Smooth muscle cell (in vitro differentiated cells): ENCODE data around the gene TMEM217. TPM values are rescaled to one million over a fixed set of nuclear protein-coding genes. Genes with fewer than 3 reads are reported as not detected.

ENCODE experiments used
- DNase-seq: peaks from one replicate; lab custom pipeline; 2025; ENCODE audit not compliant: unreplicated experiment; lab: John Stamatoyannopoulos, UW
- H2AFZ ChIP-seq: fragments of 200-600 bp; sonication (generic); 2 replicates; pipeline ENCODE4 v1.6.0; 2016; ENCODE audit warnings: antibody characterized with exemption, low read depth, mild to moderate bottlenecking
- H3F3A ChIP-seq: fragments of 200-600 bp; sonication (generic); 2 replicates; pipeline ENCODE4 v1.6.0; 2017; ENCODE audit warnings: antibody characterized with exemption, low read depth
- H3K27ac ChIP-seq: fragments of 200-600 bp; sonication (generic); 2 replicates; pipeline ENCODE4 v1.5.1; 2016; ENCODE audit warnings: low read depth, mild to moderate bottlenecking
- H3K27me3 ChIP-seq: fragments of 200-600 bp; sonication (generic); 2 replicates; pipeline ENCODE4 v1.6.1; 2016; ENCODE audit warnings: low read depth, mild to moderate bottlenecking
- H3K36me3 ChIP-seq: fragments of 200-600 bp; sonication (generic); 2 replicates; pipeline ENCODE4 v1.5.1; 2016; ENCODE audit warnings: low read depth
- H3K4me1 ChIP-seq: fragments of 200-600 bp; sonication (generic); 2 replicates; pipeline ENCODE4 v1.5.1; 2016; ENCODE audit warnings: low read depth
- H3K4me2 ChIP-seq: fragments of 200-600 bp; sonication (generic); 2 replicates; pipeline ENCODE4 v1.6.0; 2016; ENCODE audit warnings: mild to moderate bottlenecking
- H3K4me3 ChIP-seq: fragments of 200-600 bp; sonication (generic); 2 replicates; pipeline ENCODE4 v1.5.1; 2016; ENCODE audit warnings: mild to moderate bottlenecking
- H3K79me2 ChIP-seq: fragments of 200-600 bp; sonication (generic); 2 replicates; pipeline ENCODE4 v1.6.0; 2016; ENCODE audit warnings: low read depth, mild to moderate bottlenecking
- H3K9ac ChIP-seq: fragments of 200-600 bp; sonication (generic); 2 replicates; pipeline ENCODE4 v1.6.0; 2016; ENCODE audit warnings: low read depth
- H3K9me3 ChIP-seq: fragments of 200-600 bp; sonication (generic); replicated peaks from 2 replicates; pipeline ENCODE4 v1.5.1; 2016; ENCODE audit warnings: low read depth
- H4K20me1 ChIP-seq: fragments of 200-600 bp; sonication (generic); 2 replicates; pipeline ENCODE4 v1.6.0; 2016; ENCODE audit warnings: low read depth
- WGBS: methylation state at CpG from one replicate; pipeline ENCODE4 v1.1.7; 2016; ENCODE audit warnings: low lambda C conversion rate; 5-methylcytosine and 5-hydroxymethylcytosine counted together
- polyA plus RNA-seq: library from polyadenylated mRNA; unstranded; fragments of >200 nt; fragmentation: Nextera tagmentation; extraction: Ambion mirVana; gene quantifications from 2 replicates; pipeline ENCODE4 v1.2.1, GENCODE V29; 2016
- total RNA-seq: library from RNA; depleted of rRNA; stranded (reverse); fragments of >200 nt; gene quantifications from 2 replicates; pipeline ENCODE4 v1.2.3, GENCODE V29; 2014
- TF ChIP-seq, protein P1 (sequence below): fragments of 200-600 bp; sonication (generic); IDR thresholded peaks from 2 replicates; pipeline ENCODE4 v1.5.1; 2017; ENCODE audit warnings: borderline replicate concordance, mild to moderate bottlenecking, antibody characterized with exemption; ENCODE audit not compliant: insufficient read depth, poor library complexity, severe bottlenecking

TMEM217 gene
- total and polyA plus RNA-seq, 2 experiments from 2014 or later: 0.31 to 1.2 TPM

GRCh38 chr6:37282371-37282770, 24.4 kb upstream of the TMEM217 start:
- no peak overlapping the region for H3K4me3 ChIP-seq
- no peaks in the 10 kb centered on the region for H3K4me1 ChIP-seq
- H3K36me3 ChIP-seq: peaks cover 12% of the 10 kb centered on the region
- H3K4me2 ChIP-seq: no peak overlapping the region
- H3K9ac ChIP-seq: no peak overlapping the region
- no peak overlapping the region for H2AFZ ChIP-seq
- H3F3A ChIP-seq: no peaks in the 10 kb centered on the region
- no peak overlapping the region for H3K27ac ChIP-seq
- H3K9me3 ChIP-seq: no peaks in the 10 kb centered on the region
- peaks cover 39% of the 10 kb centered on the region for H4K20me1 ChIP-seq
- DNase-seq: no peak
- TF ChIP-seq, protein P1, sequence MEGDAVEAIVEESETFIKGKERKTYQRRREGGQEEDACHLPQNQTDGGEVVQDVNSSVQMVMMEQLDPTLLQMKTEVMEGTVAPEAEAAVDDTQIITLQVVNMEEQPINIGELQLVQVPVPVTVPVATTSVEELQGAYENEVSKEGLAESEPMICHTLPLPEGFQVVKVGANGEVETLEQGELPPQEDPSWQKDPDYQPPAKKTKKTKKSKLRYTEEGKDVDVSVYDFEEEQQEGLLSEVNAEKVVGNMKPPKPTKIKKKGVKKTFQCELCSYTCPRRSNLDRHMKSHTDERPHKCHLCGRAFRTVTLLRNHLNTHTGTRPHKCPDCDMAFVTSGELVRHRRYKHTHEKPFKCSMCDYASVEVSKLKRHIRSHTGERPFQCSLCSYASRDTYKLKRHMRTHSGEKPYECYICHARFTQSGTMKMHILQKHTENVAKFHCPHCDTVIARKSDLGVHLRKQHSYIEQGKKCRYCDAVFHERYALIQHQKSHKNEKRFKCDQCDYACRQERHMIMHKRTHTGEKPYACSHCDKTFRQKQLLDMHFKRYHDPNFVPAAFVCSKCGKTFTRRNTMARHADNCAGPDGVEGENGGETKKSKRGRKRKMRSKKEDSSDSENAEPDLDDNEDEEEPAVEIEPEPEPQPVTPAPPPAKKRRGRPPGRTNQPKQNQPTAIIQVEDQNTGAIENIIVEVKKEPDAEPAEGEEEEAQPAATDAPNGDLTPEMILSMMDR: no peak
- no peaks in the 10 kb centered on the region for H3K79me2 ChIP-seq
- H3K27me3 ChIP-seq: no peaks in the 10 kb centered on the region
- whole genome bisulfite sequencing: 97% methylated on average over 2 of the region's 2 CpGs

- Histone ChIP-seq H3K4me2 (no peak overlapping the region), H3K4me3 (no peak overlapping the region), H3K4me1 (no peaks in the 10 kb centered on the region), H3K27me3 (no peaks in the 10 kb centered on the region), H4K20me1 (peaks cover 48% of the 10 kb centered on the region), H3K79me2 (no peaks in the 10 kb centered on the region), H3K27ac (no peak overlapping the region), H2AFZ (no peak overlapping the region), H3K9ac (no peak overlapping the region), H3F3A (no peaks in the 10 kb centered on the region), H3K36me3 (peaks cover 4% of the 10 kb centered on the region), H3K9me3 (no peaks in the 10 kb centered on the region)
- TF ChIP-seq, protein P1: no peak
- 92% methylated on average over 8 of the region's 8 CpGs for WGBS
- no peak for DNase-seq
Observed at GRCh38 chr6:37280162-37280887, 22.4 kb upstream of the TMEM217 start.

DNA sequence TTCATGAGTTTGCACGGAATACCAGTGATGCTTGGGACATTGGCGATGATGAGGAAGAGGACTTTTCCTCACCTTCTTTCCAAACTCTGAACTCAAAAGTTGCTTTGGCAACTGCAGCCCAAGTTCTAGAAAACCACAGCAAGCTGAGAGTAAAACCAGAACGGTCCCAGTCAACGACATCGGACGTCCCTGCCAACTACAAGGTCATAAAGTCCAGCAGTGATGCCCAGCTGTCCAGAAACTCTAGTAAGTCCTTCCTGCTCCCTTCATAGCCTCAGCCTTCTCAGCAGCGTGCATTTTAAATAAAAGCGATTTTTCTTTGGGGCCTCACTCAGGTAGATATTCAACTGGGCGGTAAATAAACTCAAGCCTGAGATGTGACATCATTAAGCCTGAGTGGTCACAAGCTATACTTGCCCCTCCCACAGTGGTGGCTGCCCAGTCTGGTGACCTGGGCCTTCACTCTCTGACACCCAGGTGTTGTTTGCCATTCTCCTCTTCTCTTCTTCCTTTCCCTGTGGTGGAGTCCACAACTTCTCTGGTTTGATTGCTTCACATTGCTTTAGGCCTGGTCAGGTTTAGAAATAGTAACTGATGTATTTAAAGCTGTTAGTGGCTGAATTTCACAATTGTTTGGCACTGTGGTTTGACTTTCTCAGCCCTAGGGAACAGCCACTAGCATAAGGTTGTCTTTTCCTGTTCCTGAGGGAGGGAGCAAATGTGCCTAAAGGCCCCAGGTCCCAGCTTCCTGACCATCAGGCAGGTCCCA, 21.6 kb upstream of the TMEM217 start:
- no peak overlapping the region for H3K4me2 ChIP-seq
- H3F3A ChIP-seq: no peaks in the 10 kb centered on the region
- no peak overlapping the region for H3K27ac ChIP-seq
- no peak overlapping the region for H3K9ac ChIP-seq
- no peak overlapping the region for H2AFZ ChIP-seq
- H3K79me2 ChIP-seq: peaks cover under 1% of the 10 kb centered on the region
- TF ChIP-seq, protein P1: no peak
- H3K36me3 ChIP-seq: peaks cover 4% of the 10 kb centered on the region
- DNase-seq: no peak
- H3K4me1 ChIP-seq: no peaks in the 10 kb centered on the region
- H3K4me3 ChIP-seq: no peak overlapping the region
- WGBS: 96% methylated on average over 9 of the region's 9 CpGs
- no peaks in the 10 kb centered on the region for H3K9me3 ChIP-seq
- H3K27me3 ChIP-seq: no peaks in the 10 kb centered on the region
- peaks cover 54% of the 10 kb centered on the region for H4K20me1 ChIP-seq
